ENCODE data around the gene ATP2C2. TPM values are rescaled to one million over a fixed set of nuclear protein-coding genes. Genes with fewer than 3 reads are reported as not detected.

The ATP2C2 gene
- total and polyA plus RNA-seq, 2 of the 8 experiments (the other 6 are each of a cell fraction or from before 2014, with no cell fraction given) = 1.2 to 2.8 TPM

DNA sequence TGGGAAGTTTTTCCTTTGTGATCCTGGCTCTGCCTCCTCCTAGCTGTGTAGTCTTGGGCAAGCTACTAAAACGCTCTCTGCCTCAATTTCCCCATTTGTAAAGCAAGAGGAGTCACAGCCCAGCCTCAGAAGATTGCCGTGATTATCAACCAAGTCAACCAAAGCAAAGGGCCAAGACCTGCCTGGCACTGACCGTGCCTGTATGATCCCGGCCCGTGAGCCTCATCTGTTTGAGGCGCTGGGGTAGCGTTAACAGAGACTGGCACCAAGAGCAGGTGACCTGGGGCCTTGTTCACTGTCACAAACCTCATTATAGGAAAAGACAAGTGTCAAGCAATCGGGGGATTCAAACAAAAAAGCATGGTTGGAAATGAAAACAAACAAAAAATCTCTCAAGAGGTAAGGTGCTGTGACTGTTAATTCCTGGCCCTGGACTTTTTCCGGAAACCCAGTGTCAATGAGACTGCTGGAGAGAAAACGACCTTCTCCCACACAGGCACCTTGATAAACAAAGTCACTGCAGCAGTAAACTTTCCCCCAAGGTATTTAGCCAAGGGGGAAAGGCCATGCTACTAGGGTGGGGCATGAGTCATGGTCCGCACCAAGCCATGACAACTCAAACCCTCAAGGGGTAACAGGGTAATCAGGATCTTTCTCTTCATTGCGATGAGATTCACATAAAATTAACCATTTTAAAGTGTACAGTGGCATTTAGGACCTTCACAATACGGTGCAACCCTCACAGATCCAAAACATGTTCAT lies 130.7 kb downstream of the ATP2C2 start (continued):
- TF ChIP-seq, protein P1, sequence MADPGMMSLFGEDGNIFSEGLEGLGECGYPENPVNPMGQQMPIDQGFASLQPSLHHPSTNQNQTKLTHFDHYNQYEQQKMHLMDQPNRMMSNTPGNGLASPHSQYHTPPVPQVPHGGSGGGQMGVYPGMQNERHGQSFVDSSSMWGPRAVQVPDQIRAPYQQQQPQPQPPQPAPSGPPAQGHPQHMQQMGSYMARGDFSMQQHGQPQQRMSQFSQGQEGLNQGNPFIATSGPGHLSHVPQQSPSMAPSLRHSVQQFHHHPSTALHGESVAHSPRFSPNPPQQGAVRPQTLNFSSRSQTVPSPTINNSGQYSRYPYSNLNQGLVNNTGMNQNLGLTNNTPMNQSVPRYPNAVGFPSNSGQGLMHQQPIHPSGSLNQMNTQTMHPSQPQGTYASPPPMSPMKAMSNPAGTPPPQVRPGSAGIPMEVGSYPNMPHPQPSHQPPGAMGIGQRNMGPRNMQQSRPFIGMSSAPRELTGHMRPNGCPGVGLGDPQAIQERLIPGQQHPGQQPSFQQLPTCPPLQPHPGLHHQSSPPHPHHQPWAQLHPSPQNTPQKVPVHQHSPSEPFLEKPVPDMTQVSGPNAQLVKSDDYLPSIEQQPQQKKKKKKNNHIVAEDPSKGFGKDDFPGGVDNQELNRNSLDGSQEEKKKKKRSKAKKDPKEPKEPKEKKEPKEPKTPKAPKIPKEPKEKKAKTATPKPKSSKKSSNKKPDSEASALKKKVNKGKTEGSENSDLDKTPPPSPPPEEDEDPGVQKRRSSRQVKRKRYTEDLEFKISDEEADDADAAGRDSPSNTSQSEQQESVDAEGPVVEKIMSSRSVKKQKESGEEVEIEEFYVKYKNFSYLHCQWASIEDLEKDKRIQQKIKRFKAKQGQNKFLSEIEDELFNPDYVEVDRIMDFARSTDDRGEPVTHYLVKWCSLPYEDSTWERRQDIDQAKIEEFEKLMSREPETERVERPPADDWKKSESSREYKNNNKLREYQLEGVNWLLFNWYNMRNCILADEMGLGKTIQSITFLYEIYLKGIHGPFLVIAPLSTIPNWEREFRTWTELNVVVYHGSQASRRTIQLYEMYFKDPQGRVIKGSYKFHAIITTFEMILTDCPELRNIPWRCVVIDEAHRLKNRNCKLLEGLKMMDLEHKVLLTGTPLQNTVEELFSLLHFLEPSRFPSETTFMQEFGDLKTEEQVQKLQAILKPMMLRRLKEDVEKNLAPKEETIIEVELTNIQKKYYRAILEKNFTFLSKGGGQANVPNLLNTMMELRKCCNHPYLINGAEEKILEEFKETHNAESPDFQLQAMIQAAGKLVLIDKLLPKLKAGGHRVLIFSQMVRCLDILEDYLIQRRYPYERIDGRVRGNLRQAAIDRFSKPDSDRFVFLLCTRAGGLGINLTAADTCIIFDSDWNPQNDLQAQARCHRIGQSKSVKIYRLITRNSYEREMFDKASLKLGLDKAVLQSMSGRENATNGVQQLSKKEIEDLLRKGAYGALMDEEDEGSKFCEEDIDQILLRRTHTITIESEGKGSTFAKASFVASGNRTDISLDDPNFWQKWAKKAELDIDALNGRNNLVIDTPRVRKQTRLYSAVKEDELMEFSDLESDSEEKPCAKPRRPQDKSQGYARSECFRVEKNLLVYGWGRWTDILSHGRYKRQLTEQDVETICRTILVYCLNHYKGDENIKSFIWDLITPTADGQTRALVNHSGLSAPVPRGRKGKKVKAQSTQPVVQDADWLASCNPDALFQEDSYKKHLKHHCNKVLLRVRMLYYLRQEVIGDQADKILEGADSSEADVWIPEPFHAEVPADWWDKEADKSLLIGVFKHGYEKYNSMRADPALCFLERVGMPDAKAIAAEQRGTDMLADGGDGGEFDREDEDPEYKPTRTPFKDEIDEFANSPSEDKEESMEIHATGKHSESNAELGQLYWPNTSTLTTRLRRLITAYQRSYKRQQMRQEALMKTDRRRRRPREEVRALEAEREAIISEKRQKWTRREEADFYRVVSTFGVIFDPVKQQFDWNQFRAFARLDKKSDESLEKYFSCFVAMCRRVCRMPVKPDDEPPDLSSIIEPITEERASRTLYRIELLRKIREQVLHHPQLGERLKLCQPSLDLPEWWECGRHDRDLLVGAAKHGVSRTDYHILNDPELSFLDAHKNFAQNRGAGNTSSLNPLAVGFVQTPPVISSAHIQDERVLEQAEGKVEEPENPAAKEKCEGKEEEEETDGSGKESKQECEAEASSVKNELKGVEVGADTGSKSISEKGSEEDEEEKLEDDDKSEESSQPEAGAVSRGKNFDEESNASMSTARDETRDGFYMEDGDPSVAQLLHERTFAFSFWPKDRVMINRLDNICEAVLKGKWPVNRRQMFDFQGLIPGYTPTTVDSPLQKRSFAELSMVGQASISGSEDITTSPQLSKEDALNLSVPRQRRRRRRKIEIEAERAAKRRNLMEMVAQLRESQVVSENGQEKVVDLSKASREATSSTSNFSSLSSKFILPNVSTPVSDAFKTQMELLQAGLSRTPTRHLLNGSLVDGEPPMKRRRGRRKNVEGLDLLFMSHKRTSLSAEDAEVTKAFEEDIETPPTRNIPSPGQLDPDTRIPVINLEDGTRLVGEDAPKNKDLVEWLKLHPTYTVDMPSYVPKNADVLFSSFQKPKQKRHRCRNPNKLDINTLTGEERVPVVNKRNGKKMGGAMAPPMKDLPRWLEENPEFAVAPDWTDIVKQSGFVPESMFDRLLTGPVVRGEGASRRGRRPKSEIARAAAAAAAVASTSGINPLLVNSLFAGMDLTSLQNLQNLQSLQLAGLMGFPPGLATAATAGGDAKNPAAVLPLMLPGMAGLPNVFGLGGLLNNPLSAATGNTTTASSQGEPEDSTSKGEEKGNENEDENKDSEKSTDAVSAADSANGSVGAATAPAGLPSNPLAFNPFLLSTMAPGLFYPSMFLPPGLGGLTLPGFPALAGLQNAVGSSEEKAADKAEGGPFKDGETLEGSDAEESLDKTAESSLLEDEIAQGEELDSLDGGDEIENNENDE (IDR thresholded peaks at IDR 0.05; ENCODE audit: insufficient replicate concordance, low read length) = no peak
- TF ChIP-seq SUZ12 (IDR thresholded peaks at IDR 0.05; ENCODE audit: low read length) = no peak
- TF ChIP-seq GABPA (IDR thresholded peaks at IDR 0.05; ENCODE audit: borderline replicate concordance, insufficient read depth, low read length) = no peak
- TF ChIP-seq SIRT6 (IDR thresholded peaks at IDR 0.05; ENCODE audit: low read length) = no peak
- TF ChIP-seq RAD21 (IDR thresholded peaks at IDR 0.05 in 1 of 2, conservative IDR thresholded peaks at IDR 0.05 in 1 of 2; ENCODE audit: low read depth in 2 of 2, low read length in 2 of 2) = no peak

Measured in H1 (cell line).